ENCODE data around the gene UBXN10. TPM values are rescaled to one million over a fixed set of nuclear protein-coding genes. Genes with fewer than 3 reads are reported as not detected.

UBXN10 gene
- total RNA-seq, 1 donor from 2014 or later, result 0.49 TPM

DNA sequence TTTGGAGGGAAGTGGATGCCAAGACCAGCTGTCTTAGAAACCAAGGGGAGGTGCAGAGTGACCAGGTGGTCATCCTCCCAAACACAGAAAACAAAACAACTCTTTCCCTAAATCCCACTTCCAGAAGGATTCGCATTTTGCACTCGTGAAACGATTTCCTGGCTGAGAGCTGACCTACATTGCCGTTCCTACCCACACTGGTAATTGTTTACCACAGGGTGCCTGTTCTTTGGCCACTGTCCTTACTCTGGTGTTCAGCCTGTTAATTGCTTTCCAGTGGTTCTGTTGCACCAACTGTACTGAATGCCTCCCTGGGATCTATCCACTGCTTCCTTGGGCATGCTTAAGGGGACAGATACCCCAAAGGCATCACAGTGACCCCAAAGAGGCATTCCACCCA lies 23.6 kb downstream of the UBXN10 start:
- Mint-ChIP-seq H3K27me3 (ENCODE audit: unreplicated experiment) (peaks cover 6% of the 10 kb centered on the region), H3K4me1 (ENCODE audit: low read depth, unreplicated experiment) (peaks cover 18% of the 10 kb centered on the region), H3K9me3 (ENCODE audit: unreplicated experiment) (no peaks in the 10 kb centered on the region), H3K27ac (ENCODE audit: unreplicated experiment) (no peak overlapping the region), H3K4me3 (ENCODE audit: unreplicated experiment) (no peak overlapping the region), H3K36me3 (ENCODE audit: unreplicated experiment) (no peaks in the 10 kb centered on the region)
- no peak for DNase-seq
- TF ChIP-seq, protein P1, sequence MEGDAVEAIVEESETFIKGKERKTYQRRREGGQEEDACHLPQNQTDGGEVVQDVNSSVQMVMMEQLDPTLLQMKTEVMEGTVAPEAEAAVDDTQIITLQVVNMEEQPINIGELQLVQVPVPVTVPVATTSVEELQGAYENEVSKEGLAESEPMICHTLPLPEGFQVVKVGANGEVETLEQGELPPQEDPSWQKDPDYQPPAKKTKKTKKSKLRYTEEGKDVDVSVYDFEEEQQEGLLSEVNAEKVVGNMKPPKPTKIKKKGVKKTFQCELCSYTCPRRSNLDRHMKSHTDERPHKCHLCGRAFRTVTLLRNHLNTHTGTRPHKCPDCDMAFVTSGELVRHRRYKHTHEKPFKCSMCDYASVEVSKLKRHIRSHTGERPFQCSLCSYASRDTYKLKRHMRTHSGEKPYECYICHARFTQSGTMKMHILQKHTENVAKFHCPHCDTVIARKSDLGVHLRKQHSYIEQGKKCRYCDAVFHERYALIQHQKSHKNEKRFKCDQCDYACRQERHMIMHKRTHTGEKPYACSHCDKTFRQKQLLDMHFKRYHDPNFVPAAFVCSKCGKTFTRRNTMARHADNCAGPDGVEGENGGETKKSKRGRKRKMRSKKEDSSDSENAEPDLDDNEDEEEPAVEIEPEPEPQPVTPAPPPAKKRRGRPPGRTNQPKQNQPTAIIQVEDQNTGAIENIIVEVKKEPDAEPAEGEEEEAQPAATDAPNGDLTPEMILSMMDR (IDR thresholded peaks at IDR 0.05; ENCODE audit: partially characterized antibody, unreplicated experiment), result no peak

DNA sequence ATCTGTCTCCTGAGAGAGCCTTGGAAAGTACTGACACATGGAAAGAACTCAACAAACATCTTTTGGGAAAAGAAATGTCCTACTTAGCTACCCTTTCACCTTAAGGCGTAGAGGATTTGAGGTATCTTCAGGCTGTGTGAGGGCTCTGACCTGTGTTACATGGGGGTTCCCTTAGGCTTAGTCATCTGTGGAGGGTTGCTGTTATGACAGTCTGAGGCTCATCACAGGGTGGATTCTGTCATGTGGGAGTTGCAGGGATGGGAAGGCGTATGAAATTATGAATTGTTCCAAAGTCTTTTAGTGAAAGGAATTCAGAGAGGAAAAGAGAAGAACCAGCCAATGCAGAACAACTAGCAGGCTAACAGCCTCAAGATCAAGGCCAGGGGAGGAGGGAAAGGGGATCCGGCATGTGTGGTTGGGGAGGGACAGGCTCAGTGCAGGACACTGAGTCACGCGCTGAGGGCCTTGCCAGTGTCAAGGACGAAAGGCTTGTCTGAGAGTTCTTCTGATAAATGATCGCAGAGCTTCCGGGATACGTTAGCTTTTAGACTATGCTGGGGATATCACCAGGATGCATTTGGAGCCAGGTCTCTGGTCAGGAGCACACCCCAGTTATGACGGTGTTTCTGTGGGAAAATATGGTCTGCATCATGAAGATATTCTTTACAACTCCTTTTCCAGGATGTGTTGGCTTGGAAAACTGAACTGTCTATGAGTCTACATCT lies 25.0 kb downstream of the UBXN10 start:
- no peak for DNase-seq
- Mint-ChIP-seq H3K4me3 (ENCODE audit: unreplicated experiment) (no peak overlapping the region), H3K4me1 (ENCODE audit: low read depth, unreplicated experiment) (peaks cover 18% of the 10 kb centered on the region), H3K9me3 (ENCODE audit: unreplicated experiment) (no peaks in the 10 kb centered on the region), H3K27me3 (ENCODE audit: unreplicated experiment) (peaks cover 4% of the 10 kb centered on the region), H3K36me3 (ENCODE audit: unreplicated experiment) (no peaks in the 10 kb centered on the region), H3K27ac (ENCODE audit: unreplicated experiment) (no peak overlapping the region)
- TF ChIP-seq, protein P1 (IDR thresholded peaks at IDR 0.05; ENCODE audit: partially characterized antibody, unreplicated experiment), result no peak

DNA sequence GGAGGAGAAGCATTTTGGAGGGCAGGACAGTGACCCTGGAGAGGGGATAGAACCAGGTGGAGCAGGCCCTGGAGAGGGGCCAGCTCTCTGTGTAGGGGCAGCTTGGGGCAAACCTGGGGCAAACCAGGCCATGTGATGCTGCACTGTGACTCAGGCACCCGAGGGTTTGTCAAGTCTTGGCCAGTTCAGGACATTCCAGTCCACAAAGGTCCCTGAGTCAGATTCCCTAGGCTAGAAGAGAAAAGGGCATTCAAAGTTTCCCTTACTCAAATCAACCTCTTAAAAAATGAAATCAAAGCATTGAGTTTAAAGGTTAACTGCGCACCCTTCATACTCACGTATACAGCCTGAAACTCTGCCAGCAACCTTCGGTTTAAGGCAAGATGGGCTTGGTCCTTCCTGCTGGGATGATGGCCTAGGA lies 25.6 kb downstream of the UBXN10 start:
- no peak overlapping the region for H3K4me3 Mint-ChIP-seq (ENCODE audit: unreplicated experiment)
- no peaks in the 10 kb centered on the region for H3K36me3 Mint-ChIP-seq (ENCODE audit: unreplicated experiment)
- DNase-seq, result no peak
- peaks cover 18% of the 10 kb centered on the region for H3K4me1 Mint-ChIP-seq (ENCODE audit: low read depth, unreplicated experiment)
- peaks cover 4% of the 10 kb centered on the region for H3K27me3 Mint-ChIP-seq (ENCODE audit: unreplicated experiment)
- H3K27ac Mint-ChIP-seq (ENCODE audit: unreplicated experiment), result no peak overlapping the region
- H3K9me3 Mint-ChIP-seq (ENCODE audit: unreplicated experiment), result no peaks in the 10 kb centered on the region
- TF ChIP-seq, protein P1 (IDR thresholded peaks at IDR 0.05; ENCODE audit: partially characterized antibody, unreplicated experiment), result no peak

DNA sequence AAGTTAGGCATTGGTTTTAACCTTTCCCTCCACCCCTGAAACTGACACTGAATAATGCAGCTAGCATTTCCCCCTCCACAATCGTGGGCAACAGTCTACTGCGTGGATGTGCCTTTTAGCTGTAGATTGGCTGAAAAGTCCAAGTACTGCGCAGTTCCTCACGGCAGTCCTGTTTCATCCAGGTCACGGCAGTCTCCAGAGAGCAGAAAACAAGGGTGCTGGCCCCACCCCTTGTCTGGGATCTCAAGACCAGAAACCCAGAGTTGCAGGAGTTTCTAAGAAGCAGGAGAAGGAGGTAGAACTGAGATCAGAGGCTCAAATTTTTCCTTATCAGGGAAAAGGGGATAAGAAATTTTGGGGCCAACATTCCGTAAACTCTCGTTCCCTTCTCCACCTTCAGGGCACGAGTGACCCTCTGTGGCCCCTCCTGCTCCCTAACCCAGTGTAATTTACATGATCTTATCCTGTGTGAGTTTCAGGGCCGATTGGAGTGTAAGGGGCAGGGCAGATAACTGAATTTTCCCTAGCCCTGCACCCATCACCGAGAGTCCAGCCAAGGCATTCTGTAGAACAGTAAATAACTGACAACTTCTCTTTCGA lies 26.3 kb downstream of the UBXN10 start:
- Mint-ChIP-seq H3K27ac (ENCODE audit: unreplicated experiment) (no peak overlapping the region), H3K27me3 (ENCODE audit: unreplicated experiment) (peaks cover 4% of the 10 kb centered on the region), H3K4me3 (ENCODE audit: unreplicated experiment) (peak overlapping the region; percentile 4), H3K4me1 (ENCODE audit: low read depth, unreplicated experiment) (peaks cover 18% of the 10 kb centered on the region), H3K36me3 (ENCODE audit: unreplicated experiment) (no peaks in the 10 kb centered on the region), H3K9me3 (ENCODE audit: unreplicated experiment) (no peaks in the 10 kb centered on the region)
- DNase-seq, result no peak
- TF ChIP-seq, protein P1 (IDR thresholded peaks at IDR 0.05; ENCODE audit: partially characterized antibody, unreplicated experiment), result no peak

DNA sequence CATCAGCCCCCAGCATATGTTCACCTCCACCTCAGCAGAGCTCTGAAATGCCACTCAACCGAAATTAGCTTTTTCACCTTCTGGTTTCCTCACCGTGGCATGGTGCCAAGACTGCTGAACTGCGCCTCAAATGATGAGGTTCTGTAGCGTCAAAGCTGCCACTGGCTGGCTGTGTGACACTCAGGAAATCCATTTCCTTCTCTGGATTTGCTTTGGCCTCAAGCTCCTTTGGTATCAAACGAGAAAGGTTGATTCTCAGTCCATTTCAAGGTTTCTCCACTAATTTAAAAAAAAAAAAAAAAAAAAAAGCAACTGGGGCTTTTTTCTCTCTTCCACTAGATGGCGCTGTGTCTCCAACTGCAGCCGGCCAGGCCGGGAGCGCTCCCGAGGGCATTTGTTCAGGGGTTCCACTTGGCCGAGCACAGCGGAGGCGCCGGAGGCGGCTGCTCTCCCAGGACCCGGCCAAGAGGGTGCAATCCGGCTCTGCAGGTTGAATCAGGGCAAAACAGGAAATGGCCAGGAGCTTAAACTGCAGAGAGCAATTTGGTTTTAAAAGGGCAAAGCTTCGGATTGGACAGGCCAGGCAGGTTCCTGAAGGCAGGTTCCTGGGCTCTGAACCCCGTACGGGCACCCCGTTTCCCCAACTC lies 26.9 kb downstream of the UBXN10 start:
- H3K27me3 Mint-ChIP-seq (ENCODE audit: unreplicated experiment), result peaks cover 4% of the 10 kb centered on the region
- peak; percentile 85 for DNase-seq
- H3K4me1 Mint-ChIP-seq (ENCODE audit: low read depth, unreplicated experiment), result peaks cover 18% of the 10 kb centered on the region
- H3K36me3 Mint-ChIP-seq (ENCODE audit: unreplicated experiment), result no peaks in the 10 kb centered on the region
- peak overlapping the region; percentile 49 for H3K4me3 Mint-ChIP-seq (ENCODE audit: unreplicated experiment)
- no peaks in the 10 kb centered on the region for H3K9me3 Mint-ChIP-seq (ENCODE audit: unreplicated experiment)
- H3K27ac Mint-ChIP-seq (ENCODE audit: unreplicated experiment), result no peak overlapping the region
- TF ChIP-seq, protein P1 (IDR thresholded peaks at IDR 0.05; ENCODE audit: partially characterized antibody, unreplicated experiment), result peak; percentile 96
